Lower lobe of right lung (tissue), 2 donors: ENCODE data around the gene CDK17. TPM values are rescaled to one million over a fixed set of nuclear protein-coding genes. Genes with fewer than 3 reads are reported as not detected.

Experiments used
- ATAC-seq, 2 donors: fragments of 200-7000 bp; cut with Tn5 transposase; one replicate each; pipeline ENCODE4 v1.9.1; 2020 to 2022; ENCODE audit warnings: mild to moderate bottlenecking in 2 of 2, moderate library complexity in 2 of 2
- DNase-seq: peaks from one replicate; pipeline ENCODE4 v3.0.0-alpha.2; 2020
- H3K27ac ChIP-seq: fragments of 200-600 bp; one replicate; pipeline ENCODE4 v1.8.0; 2022
- H3K27me3 ChIP-seq: fragments of 200-600 bp; one replicate; pipeline ENCODE4 v1.8.0; 2022; ENCODE audit warnings: low read depth
- H3K36me3 ChIP-seq: fragments of 200-600 bp; one replicate; pipeline ENCODE4 v1.8.0; 2022; ENCODE audit warnings: mild to moderate bottlenecking
- H3K4me1 ChIP-seq: fragments of 200-600 bp; one replicate; pipeline ENCODE4 v1.8.0; 2022
- H3K4me3 ChIP-seq: fragments of 200-600 bp; one replicate; pipeline ENCODE4 v1.8.0; 2022; ENCODE audit warnings: mild to moderate bottlenecking
- H3K9me3 ChIP-seq: fragments of 200-600 bp; one replicate; pipeline ENCODE4 v1.8.0; 2022
- CTCF ChIP-seq: fragments of 200-600 bp; IDR thresholded peaks from one replicate; pipeline ENCODE4 v1.8.0; 2022; ENCODE audit warnings: antibody characterized with exemption, mild to moderate bottlenecking
- intact Hi-C: fragments of 100-400 bp; cut with DNase I; formaldehyde crosslinking; loops from one replicate; pipeline ENCODE4 v1.11.0; 2022
- total RNA-seq: library from RNA; stranded (reverse); fragmentation: NEBNext Ultra II Directional; extraction: Animal tissue kit (Norgen Biotek cat#: 25700); gene quantifications from one replicate; pipeline ENCODE4 v1.2.1, GENCODE V29; 2021
- donor health status: DM: no; HTN: yes; CAD: no; lungs with severe emphysema.

CDK17 gene
- total RNA-seq, 1 donor from 2014 or later = 41.7 TPM

- no peak for TF ChIP-seq CTCF
- DNase-seq = no peak
- no peaks in the 10 kb centered on the region for H3K36me3 ChIP-seq
- H3K4me3 ChIP-seq = peak overlapping the region; percentile 81
- H3K4me1 ChIP-seq = peaks cover 38% of the 10 kb centered on the region
- no peaks in the 10 kb centered on the region for H3K27me3 ChIP-seq
- H3K9me3 ChIP-seq = no peaks in the 10 kb centered on the region
- peak; percentile 7 to 11 for ATAC-seq
- intact Hi-C loops = no loop called here
- H3K27ac ChIP-seq = peak overlapping the region; percentile 98
These were observed 414 bp upstream of the CDK17 start for GRCh38 chr12:96400631-96401075.

- Histone ChIP-seq H3K4me3 (peak overlapping the region; percentile 81), H3K36me3 (no peaks in the 10 kb centered on the region), H3K27ac (peak overlapping the region; percentile 98), H3K4me1 (peaks cover 41% of the 10 kb centered on the region), H3K9me3 (no peaks in the 10 kb centered on the region), H3K27me3 (no peaks in the 10 kb centered on the region)
- TF ChIP-seq CTCF = no peak
- DNase-seq (peak; percentile 89), ATAC-seq (peak; percentile 80 to 87)
- intact Hi-C loops = no loop called here
These were observed 920 bp downstream of the CDK17 start for GRCh38 chr12:96399120-96399918.

GRCh38 chr12:96398424-96399119 lies 1.7 kb downstream of the CDK17 start:
- ATAC-seq = peak in 1 of 2 donors; percentile 4
- no peaks in the 10 kb centered on the region for H3K27me3 ChIP-seq
- TF ChIP-seq CTCF = no peak
- H3K27ac ChIP-seq = peak overlapping the region; percentile 98
- H3K36me3 ChIP-seq = no peaks in the 10 kb centered on the region
- peaks cover 45% of the 10 kb centered on the region for H3K4me1 ChIP-seq
- H3K9me3 ChIP-seq = no peaks in the 10 kb centered on the region
- intact Hi-C loops = no loop called here
- H3K4me3 ChIP-seq = peak overlapping the region; percentile 81
- DNase-seq = no peak

GRCh38 chr12:96397756-96398423 lies 2.3 kb downstream of the CDK17 start:
- Histone ChIP-seq H3K9me3 (no peaks in the 10 kb centered on the region), H3K27me3 (no peaks in the 10 kb centered on the region), H3K27ac (peak overlapping the region; percentile 98), H3K4me1 (peaks cover 45% of the 10 kb centered on the region), H3K36me3 (no peaks in the 10 kb centered on the region), H3K4me3 (peak overlapping the region; percentile 81)
- intact Hi-C loops = no loop called here
- ATAC-seq (no peak), DNase-seq (no peak)
- no peak for TF ChIP-seq CTCF

GRCh38 chr12:96396914-96397313 lies 3.3 kb downstream of the CDK17 start:
- no peaks in the 10 kb centered on the region for H3K27me3 ChIP-seq
- H3K4me1 ChIP-seq = peaks cover 43% of the 10 kb centered on the region
- peak overlapping the region; percentile 81 for H3K4me3 ChIP-seq
- ATAC-seq (no peak), DNase-seq (no peak)
- H3K9me3 ChIP-seq = no peaks in the 10 kb centered on the region
- no peaks in the 10 kb centered on the region for H3K36me3 ChIP-seq
- intact Hi-C loops = no loop called here
- no peak overlapping the region for H3K27ac ChIP-seq
- no peak for TF ChIP-seq CTCF
